K562 (cell line): ENCODE results near the gene TANK. TPM values are rescaled to one million over a fixed set of nuclear protein-coding genes. Genes with fewer than 3 reads are reported as not detected.

ENCODE experiments used
- ATAC-seq: fragments of 200-7000 bp; cut with Tn5 transposase; 3 replicates; pipeline ENCODE4 v1.9.1; 2020; ENCODE audit warnings: moderate library complexity
- BruUV-seq: library from RNA; stranded (reverse); fragments of 400-500 nt; replicated peaks from 2 replicates; lab custom pipeline; 2021; lab: Mats Ljungman, UMichigan
- CTCF ChIA-PET: fragments of 300-600 bp; formaldehyde crosslinking; extraction: SDS; loops from one replicate; lab custom pipeline; 2021; ENCODE audit warnings: low intra/inter-chr PET ratio; lab: Yijun Ruan, JAX
- POLR2A ChIA-PET: fragments of 300-600, 350-650 bp; sonication (Branson Sonifier 250); formaldehyde crosslinking; extraction: SDS; loops from one replicate; lab custom pipeline; 2021; ENCODE audit warnings: antibody characterized with exemption, inconsistent platforms; lab: Yijun Ruan, JAX
- DNase-seq, 4 experiments: peaks; one replicate each; pipeline versions ENCODE4 v3.0.0 to v3.0.0-alpha.2; 2011 to 2018; ENCODE audit warnings: low spot score in 3 of 4, mixed read lengths in 3 of 4; ENCODE audit errors: extremely low read depth in 1 of 4
- FAIRE-seq: peaks from 2 replicates; lab custom pipeline; 2011; peaks lifted over from hg19 to GRCh38; lab: Jason Lieb, UNC
- H2AFZ ChIP-seq: 2 replicates; pipeline ENCODE4 v1.6.0; 2011; ENCODE audit warnings: low read depth, low read length, control low read depth, inconsistent platforms
- H3K27ac ChIP-seq: fragments of 200-600 bp; 3 replicates; pipeline ENCODE4 v1.8.0; 2011; ENCODE audit warnings: low read depth, mild to moderate bottlenecking, control low read depth, inconsistent platforms, low read length, moderate library complexity, mixed read lengths; ENCODE audit errors: extremely low read depth
- H3K27me3 ChIP-seq, 2 experiments: fragments of 300-600 bp in 1 of 2; 2 replicates in 1 of 2; 3 replicates in 1 of 2; pipeline versions ENCODE4 v1.6.0 to v1.8.0; 2011; ENCODE audit warnings: inconsistent platforms in 2 of 2, low read length in 2 of 2, mild to moderate bottlenecking in 1 of 2, mixed read lengths in 1 of 2, moderate library complexity in 1 of 2; ENCODE audit not compliant: control insufficient read depth in 2 of 2, insufficient read depth in 2 of 2
- H3K36me3 ChIP-seq: fragments of 300-600 bp; 3 replicates; pipeline ENCODE4 v1.8.0; 2011; ENCODE audit warnings: mild to moderate bottlenecking, low read length, inconsistent platforms; ENCODE audit not compliant: control insufficient read depth, insufficient read depth
- H3K4me1 ChIP-seq, 2 experiments: fragments of 200-600 bp in 1 of 2; replicated peaks in 1 of 2; 2 replicates in 1 of 2; 3 replicates in 1 of 2; pipeline versions ENCODE4 v1.5.1 to v1.8.0; 2011; ENCODE audit warnings: inconsistent platforms in 2 of 2, low read length in 2 of 2, mild to moderate bottlenecking in 1 of 2, mixed read lengths in 1 of 2, moderate library complexity in 1 of 2; ENCODE audit not compliant: control insufficient read depth in 2 of 2, insufficient read depth in 2 of 2
- H3K4me2 ChIP-seq: 2 replicates; pipeline ENCODE4 v1.6.1; 2011; ENCODE audit warnings: low read length, control low read depth, inconsistent platforms, mixed read lengths; ENCODE audit not compliant: insufficient read depth
- H3K4me3 ChIP-seq: fragments of 200-600 bp; sonication (generic), shearing (Covaris generic); 2 replicates; pipeline ENCODE4 v1.5.1; 2016; ENCODE audit warnings: control low read depth, inconsistent platforms
- H3K79me2 ChIP-seq: fragments of 200-600 bp; 3 replicates; pipeline ENCODE4 v1.8.0; 2011; ENCODE audit warnings: low read length, inconsistent platforms; ENCODE audit not compliant: control insufficient read depth, insufficient read depth
- H3K9ac ChIP-seq, 2 experiments: 2 replicates each; pipeline versions ENCODE4 v1.6.0 to v1.6.1; 2011; ENCODE audit warnings: low read depth in 2 of 2, low read length in 2 of 2, control low read depth in 1 of 2, inconsistent platforms in 1 of 2, mild to moderate bottlenecking in 1 of 2, mixed read lengths in 1 of 2; ENCODE audit not compliant: insufficient read depth in 1 of 2
- H3K9me1 ChIP-seq: one replicate; pipeline ENCODE4 v1.6.0; 2011; ENCODE audit warnings: inconsistent platforms, mild to moderate bottlenecking, low read length, moderate library complexity; ENCODE audit not compliant: control insufficient read depth, insufficient read depth
- H3K9me3 ChIP-seq: replicated peaks from 2 replicates; pipeline ENCODE4 v1.5.1; 2011; ENCODE audit warnings: low read depth, low read length, inconsistent platforms; ENCODE audit not compliant: control insufficient read depth, insufficient read depth
- H4K20me1 ChIP-seq: replicated peaks from 2 replicates; pipeline ENCODE4 v1.6.1; 2011; ENCODE audit warnings: low read length, inconsistent platforms, mixed read lengths; ENCODE audit not compliant: control insufficient read depth, insufficient read depth
- BRCA1 ChIP-seq, 2 experiments: fragments of 450-650 bp in 1 of 2; sonication (generic) in 1 of 2; formaldehyde crosslinking in 1 of 2; IDR thresholded peaks; 2 replicates each; pipeline versions ENCODE4 v1.5.0 to v1.6.1; 2017 to 2020; ENCODE audit warnings: mild to moderate bottlenecking in 1 of 2, missing genetic modification reagents in 1 of 2
- MITF ChIP-seq: IDR thresholded peaks from 2 replicates; pipeline ENCODE4 v1.6.1; 2014; ENCODE audit warnings: antibody characterized with exemption
- POLR2AphosphoS5 ChIP-seq: IDR thresholded peaks from 2 replicates; pipeline ENCODE4 v1.6.1; 2011; ENCODE audit warnings: mild to moderate bottlenecking, low read depth, low read length, moderate library complexity; ENCODE audit not compliant: control insufficient read depth, insufficient read depth
- RBFOX2 ChIP-seq: fragments of 200-400 bp; formaldehyde crosslinking; IDR thresholded peaks from 2 replicates; pipeline ENCODE4 v1.6.1; 2017; ENCODE audit warnings: low read depth, mild to moderate bottlenecking, low read length, moderate library complexity
- WGBS: fragments of 100-300 bp; shearing (Covaris generic); methylation state at CpG from one replicate; pipeline ENCODE4 v1.1.6; 2016; ENCODE audit warnings: low coverage, mixed read lengths; ENCODE audit not compliant: insufficient coverage; ENCODE audit errors: missing lambda C conversion rate; 5-methylcytosine and 5-hydroxymethylcytosine counted together
- in situ Hi-C: fragments of 300-500 bp; cut with MboI; formaldehyde crosslinking; loops from 4 replicates; pipeline ENCODE4 v1.15.0; 2018; ENCODE audit warnings: inconsistent platforms, mixed read lengths
- intact Hi-C: fragments of 100-400 bp; cut with micrococcal nuclease; formaldehyde crosslinking; loops from 2 replicates; pipeline ENCODE4 v1.14.2; 2022
- polyA plus RNA-seq, 8 experiments: library from polyadenylated mRNA; depleted of rRNA in 4 of 8; stranded (reverse) in 5 of 8; unstranded in 3 of 8; fragments of >200 nt; fragmentation: Nextera tagmentation in 2 of 8; fragmentation: Illumina TruSeq in 1 of 8; extraction: Ambion mirVana in 2 of 8; extraction: Trizol in 1 of 8; gene quantifications; 2 replicates each; pipeline versions ENCODE4 v1.2.1 to v1.2.3, GENCODE V29; 2011 to 2014; ENCODE audit warnings: inconsistent platforms in 1 of 8, missing spikeins in 1 of 8
- total RNA-seq, 7 experiments: library from RNA; depleted of rRNA in 6 of 7; stranded (reverse); fragments of >200 nt in 6 of 7; fragmentation: Illumina TruSeq in 2 of 7; extraction: Trizol in 2 of 7; gene quantifications; 2 replicates each; pipeline versions ENCODE4 v1.2.1 to v1.2.3, GENCODE V29; 2011 to 2021; ENCODE audit warnings: low replicate concordance in 1 of 7
- TF ChIP-seq, protein P1 (sequence below), 2 experiments: IDR thresholded peaks in 1 of 2; conservative IDR thresholded peaks in 1 of 2; 2 replicates each; pipeline ENCODE4 v1.6.1; 2016; ENCODE audit warnings: low read depth in 2 of 2, mild to moderate bottlenecking in 1 of 2, missing compliant biosample characterization in 1 of 2, missing genetic modification characterization in 1 of 2, moderate library complexity in 1 of 2

Gene TANK
- total and polyA plus RNA-seq, 9 of the 15 experiments (the other 6 are each of a cell fraction or from before 2014, with no cell fraction given): 43.0 to 91.5 (median 54.4) TPM

DNA sequence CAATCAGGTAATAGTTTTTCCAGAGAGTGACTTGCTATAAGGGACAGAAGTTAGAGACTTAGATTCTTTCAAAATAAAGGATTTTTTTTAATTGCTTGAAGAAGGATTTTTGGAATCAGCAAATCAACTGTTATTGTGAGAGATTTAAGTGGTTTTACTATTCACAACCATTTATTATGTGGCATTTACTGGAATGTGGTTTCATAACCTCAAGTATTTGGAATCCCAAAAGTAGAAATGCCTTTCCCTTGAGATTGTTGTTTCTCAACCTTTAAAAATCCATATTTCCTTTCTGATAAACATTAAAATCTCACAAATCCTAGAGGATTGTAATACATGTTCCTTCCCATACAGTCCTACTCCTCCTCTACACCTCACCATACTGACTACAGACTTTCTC is 5.0 kb downstream of the TANK start:
- Histone ChIP-seq H3K4me1 (peaks cover 0 to 6% of the 10 kb centered on the region in 2 experiments; a peak in 4 of 5 replicates), H3K36me3 (peaks cover 40% of the 10 kb centered on the region), H2AFZ (no peak overlapping the region), H3K27ac (no peak overlapping the region), H3K9ac (no peak overlapping the region), H3K9me1 (no peaks in the 10 kb centered on the region), H3K79me2 (peaks cover 79% of the 10 kb centered on the region), H3K4me2 (no peak overlapping the region), H3K9me3 (no peaks in the 10 kb centered on the region), H4K20me1 (no peaks in the 10 kb centered on the region), H3K27me3 (no peaks in the 10 kb centered on the region), H3K4me3 (no peak overlapping the region)
- intact Hi-C loops (no loop called here), in situ Hi-C loops (no loop called here)
- DNase-seq: no peak
- no peak for ATAC-seq
- ChIA-PET POLR2A (no interaction called here), CTCF (no interaction called here)
- 0 out of 2 replicates have a peak, but pooled peaks have one; percentile 14 for TF ChIP-seq RBFOX2
- no peak for TF ChIP-seq BRCA1 (IDR thresholded peaks at IDR 0.05)
- TF ChIP-seq BRCA1 (CRISPR knock-in tag; IDR thresholded peaks at IDR 0.05): no peak
- no TSS peak for BruUV-seq
- FAIRE-seq: no peak

GRCh38 chr2:161165811-161166210 is 5.6 kb downstream of the TANK start:
- FAIRE-seq: no peak
- Histone ChIP-seq H3K27me3 (no peaks in the 10 kb centered on the region), H3K27ac (no peak overlapping the region), H3K9me3 (no peaks in the 10 kb centered on the region), H2AFZ (no peak overlapping the region), H3K36me3 (peaks cover 40% of the 10 kb centered on the region), H3K4me3 (no peak overlapping the region), H3K4me2 (no peak overlapping the region), H3K9me1 (no peaks in the 10 kb centered on the region), H3K9ac (no peak overlapping the region), H3K4me1 (peaks cover 0 to 11% of the 10 kb centered on the region in 2 experiments; a peak in 4 of 5 replicates), H3K79me2 (peaks cover 79% of the 10 kb centered on the region), H4K20me1 (no peaks in the 10 kb centered on the region)
- ATAC-seq: no peak; the same call in 2 of the 3 replicates
- ChIA-PET CTCF (no interaction called here), POLR2A (no interaction called here)
- intact Hi-C loops (no loop called here), in situ Hi-C loops (no loop called here)
- TF ChIP-seq, protein P1, sequence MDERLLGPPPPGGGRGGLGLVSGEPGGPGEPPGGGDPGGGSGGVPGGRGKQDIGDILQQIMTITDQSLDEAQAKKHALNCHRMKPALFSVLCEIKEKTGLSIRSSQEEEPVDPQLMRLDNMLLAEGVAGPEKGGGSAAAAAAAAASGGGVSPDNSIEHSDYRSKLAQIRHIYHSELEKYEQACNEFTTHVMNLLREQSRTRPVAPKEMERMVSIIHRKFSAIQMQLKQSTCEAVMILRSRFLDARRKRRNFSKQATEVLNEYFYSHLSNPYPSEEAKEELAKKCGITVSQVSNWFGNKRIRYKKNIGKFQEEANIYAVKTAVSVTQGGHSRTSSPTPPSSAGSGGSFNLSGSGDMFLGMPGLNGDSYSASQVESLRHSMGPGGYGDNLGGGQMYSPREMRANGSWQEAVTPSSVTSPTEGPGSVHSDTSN (CRISPR knock-in tag; IDR thresholded peaks at IDR 0.05; ENCODE audit: low read depth): no peak
- TF ChIP-seq, protein P1 (tag; conservative IDR thresholded peaks at IDR 0.05; ENCODE audit: low read depth): peak; percentile 45; the same call in 1 of the 2 replicates
- TF ChIP-seq POLR2AphosphoS5: 0 out of 2 replicates have a peak, but pooled peaks have one; percentile 22
- TF ChIP-seq MITF: no peak
- no TSS peak for BruUV-seq
- 88% methylated on average over 1 of the region's 1 CpG for WGBS
- no peak for DNase-seq
